ENCODE data around the gene IQSEC2.

Gene IQSEC2

GRCh38 chrX:53303195-53303594 lies 21.8 kb upstream of the IQSEC2 start:
- no peak overlapping the region for H3K27ac ChIP-seq
- TF ChIP-seq, protein P1, sequence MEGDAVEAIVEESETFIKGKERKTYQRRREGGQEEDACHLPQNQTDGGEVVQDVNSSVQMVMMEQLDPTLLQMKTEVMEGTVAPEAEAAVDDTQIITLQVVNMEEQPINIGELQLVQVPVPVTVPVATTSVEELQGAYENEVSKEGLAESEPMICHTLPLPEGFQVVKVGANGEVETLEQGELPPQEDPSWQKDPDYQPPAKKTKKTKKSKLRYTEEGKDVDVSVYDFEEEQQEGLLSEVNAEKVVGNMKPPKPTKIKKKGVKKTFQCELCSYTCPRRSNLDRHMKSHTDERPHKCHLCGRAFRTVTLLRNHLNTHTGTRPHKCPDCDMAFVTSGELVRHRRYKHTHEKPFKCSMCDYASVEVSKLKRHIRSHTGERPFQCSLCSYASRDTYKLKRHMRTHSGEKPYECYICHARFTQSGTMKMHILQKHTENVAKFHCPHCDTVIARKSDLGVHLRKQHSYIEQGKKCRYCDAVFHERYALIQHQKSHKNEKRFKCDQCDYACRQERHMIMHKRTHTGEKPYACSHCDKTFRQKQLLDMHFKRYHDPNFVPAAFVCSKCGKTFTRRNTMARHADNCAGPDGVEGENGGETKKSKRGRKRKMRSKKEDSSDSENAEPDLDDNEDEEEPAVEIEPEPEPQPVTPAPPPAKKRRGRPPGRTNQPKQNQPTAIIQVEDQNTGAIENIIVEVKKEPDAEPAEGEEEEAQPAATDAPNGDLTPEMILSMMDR (conservative IDR thresholded peaks at IDR 0.05): no peak

DNA sequence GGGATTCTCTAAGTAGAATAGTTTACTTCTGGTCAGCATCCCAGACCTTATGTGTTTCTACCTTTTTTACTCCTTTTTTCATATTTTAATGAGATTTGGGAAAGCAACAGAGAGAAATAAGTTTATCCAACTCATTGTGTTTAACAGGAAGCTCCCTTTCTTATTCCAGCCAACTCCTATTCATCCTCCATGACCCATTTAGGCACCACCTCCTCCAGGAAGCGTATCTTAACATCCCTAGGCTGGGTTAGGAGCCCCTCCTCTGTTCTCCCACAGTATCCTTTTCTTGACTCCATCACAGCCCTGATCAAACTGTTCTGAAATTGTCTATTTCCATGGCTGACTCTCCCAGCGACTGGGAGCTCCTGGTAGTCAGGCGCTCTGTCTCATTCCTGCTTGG lies 18.8 kb upstream of the IQSEC2 start:
- H3K27ac ChIP-seq: no peak overlapping the region
- TF ChIP-seq, protein P1 (conservative IDR thresholded peaks at IDR 0.05): no peak

DNA sequence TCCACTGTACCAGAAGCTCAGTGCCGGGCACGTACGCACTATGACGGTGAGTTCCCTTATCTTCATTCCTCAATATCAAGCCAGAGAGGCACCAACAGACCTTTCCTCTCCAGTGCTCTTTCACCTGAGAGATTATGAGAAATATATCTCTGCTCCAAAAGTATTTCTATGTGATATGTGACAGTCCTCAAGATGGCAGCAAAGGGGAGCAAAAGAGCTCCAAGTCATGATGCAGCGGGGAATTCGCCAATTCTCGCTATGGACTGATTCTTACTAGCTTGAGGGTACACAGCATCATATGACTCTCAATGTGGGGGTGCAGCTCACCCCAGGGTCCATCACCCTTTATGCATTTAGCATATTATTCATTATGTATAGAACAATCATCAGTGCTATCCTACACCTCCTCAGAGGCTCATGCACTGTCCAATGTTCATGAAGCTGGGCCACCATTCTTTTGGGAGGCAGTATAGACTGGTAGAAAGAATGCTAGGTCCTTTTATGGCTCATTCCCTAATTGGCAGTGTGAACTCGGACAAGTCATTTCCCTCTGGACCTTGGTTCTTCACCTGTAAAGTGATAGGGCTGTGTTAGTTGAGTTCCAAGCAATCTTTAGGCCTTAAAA lies 12.8 kb upstream of the IQSEC2 start:
- TF ChIP-seq, protein P1 (conservative IDR thresholded peaks at IDR 0.05): peak; percentile 29
- no peak overlapping the region for H3K27ac ChIP-seq

DNA sequence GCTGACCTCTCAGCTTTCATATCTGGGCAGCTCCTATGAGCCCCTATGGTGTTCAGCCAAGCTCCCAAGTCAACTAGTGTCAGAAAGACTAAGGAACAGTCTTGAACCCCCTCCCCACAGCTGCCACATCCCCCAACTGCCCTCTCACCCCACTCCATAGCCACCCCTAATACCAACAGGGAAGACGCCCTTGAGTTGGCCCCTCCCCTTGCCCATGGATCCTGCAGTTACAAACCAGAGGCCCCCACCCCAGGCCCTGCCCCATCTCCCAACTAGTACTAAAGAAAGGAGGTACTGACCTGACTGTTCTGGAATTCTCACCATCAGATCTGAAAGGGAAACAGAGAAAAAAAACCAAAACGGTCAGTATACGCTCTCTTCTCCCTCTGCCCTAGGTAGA lies 10.2 kb upstream of the IQSEC2 start:
- no peak overlapping the region for H3K27ac ChIP-seq
- TF ChIP-seq, protein P1 (conservative IDR thresholded peaks at IDR 0.05): no peak

DNA sequence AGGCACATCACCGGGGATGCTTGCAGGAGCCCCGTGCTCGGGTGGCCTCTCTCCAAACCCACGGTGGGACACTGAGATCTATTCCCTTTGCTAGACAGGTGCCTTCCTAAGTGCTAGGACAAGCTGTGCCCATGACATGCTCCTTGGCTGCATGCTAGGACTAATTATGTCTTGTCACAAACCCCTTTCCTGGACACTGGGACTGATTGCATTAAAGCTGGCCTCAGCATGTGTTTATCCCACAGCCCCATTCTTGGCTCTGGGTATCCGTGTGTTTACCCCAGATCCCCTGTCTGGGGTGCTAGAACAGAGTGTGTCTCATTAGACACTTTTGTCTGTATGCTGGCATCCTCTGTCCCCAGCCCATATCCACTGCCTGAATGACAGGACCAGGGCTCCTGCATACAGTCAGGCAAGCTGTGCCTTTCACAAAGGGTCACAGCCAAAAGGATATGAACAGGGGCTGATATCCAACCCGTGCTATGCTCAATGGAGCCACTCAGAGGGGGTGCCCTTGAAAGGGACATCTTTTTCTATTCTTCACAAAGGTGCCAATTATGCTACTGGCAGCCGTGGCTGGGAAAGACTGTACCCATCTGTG lies 9.2 kb upstream of the IQSEC2 start:
- TF ChIP-seq, protein P1 (conservative IDR thresholded peaks at IDR 0.05): no peak
- H3K27ac ChIP-seq: no peak overlapping the region

DNA sequence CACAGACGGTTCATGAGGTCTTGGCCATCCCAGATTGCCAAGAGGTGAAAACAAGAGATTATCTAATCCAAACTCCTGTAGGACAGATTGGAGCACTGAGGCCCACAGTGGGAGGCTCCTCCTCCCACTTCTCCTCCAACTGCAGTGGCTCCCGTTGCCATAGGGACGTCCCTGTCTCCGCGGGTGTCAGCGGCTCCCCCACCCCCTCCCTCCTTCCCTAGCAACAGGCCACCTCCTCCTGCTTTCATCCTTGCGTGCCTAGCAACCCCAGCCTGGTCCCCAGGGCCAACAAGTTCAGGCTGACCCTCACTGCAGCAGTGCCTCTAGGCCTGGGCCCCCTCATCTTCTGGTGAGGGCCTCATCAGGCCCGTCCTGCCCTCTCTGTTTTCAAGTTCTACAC lies 6.8 kb upstream of the IQSEC2 start:
- no peak overlapping the region for H3K27ac ChIP-seq
- TF ChIP-seq, protein P1 (conservative IDR thresholded peaks at IDR 0.05): no peak

DNA sequence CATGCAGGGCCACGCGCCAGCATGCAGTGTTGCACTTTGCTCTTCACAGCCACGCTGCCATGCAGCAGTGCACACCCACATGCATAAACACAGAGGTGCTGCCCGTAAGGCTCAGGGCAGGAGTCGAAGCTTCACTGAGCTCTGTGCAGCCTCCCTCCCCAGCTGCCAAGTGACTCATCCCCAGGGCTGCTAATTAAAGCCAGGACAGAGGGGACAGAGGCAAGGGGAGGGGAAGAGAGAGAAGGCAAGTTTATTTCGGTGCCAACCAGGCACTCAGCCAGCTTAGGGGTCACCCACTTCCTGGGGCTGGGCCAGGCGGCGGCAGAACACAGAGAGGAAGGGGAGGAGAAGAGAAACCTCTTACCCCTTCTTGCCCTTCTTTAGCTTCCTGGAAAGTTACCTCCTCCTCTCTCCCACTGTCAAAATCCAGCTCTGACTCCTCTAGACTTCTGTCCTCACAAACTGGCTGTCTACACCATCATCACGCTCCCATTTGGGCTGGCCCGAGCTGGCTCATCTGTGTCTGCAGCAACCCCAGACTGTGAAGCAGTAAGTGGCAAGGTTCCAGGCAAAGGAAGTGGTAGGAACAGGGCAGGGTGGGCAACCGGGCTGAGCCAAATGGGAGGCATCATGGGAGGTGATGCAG lies 6.2 kb upstream of the IQSEC2 start:
- H3K27ac ChIP-seq: peak overlapping the region; percentile 40; the same call in 1 of the 2 replicates
- TF ChIP-seq, protein P1 (conservative IDR thresholded peaks at IDR 0.05): no peak
